ENCODE results near the gene OR52A1. TPM values are rescaled to one million over a fixed set of nuclear protein-coding genes. Genes with fewer than 3 reads are reported as not detected.

OR52A1 gene
- total RNA-seq, 3 donors from 2014 or later (not counting 1 experiment from before 2014, with no cell fraction given), result not detected

GRCh38 chr11:5124891-5125620 is 29.5 kb downstream of the OR52A1 start:
- ATAC-seq, result no peak
- H3K27me3 Mint-ChIP-seq (ENCODE audit: low read depth in 2 of 2), result peaks cover 0 to 18% of the 10 kb centered on the region in 2 donors
- H3K27ac Mint-ChIP-seq, result no peak overlapping the region
- intact Hi-C loops (cut with micrococcal nuclease), result loop anchor here (1.0 to 10.0 kb wide), 3 partner anchors 683 to 1227 kb away; partner anchors contain the start of genes OR52E5 and OR52N2
- TF ChIP-seq, protein P1, sequence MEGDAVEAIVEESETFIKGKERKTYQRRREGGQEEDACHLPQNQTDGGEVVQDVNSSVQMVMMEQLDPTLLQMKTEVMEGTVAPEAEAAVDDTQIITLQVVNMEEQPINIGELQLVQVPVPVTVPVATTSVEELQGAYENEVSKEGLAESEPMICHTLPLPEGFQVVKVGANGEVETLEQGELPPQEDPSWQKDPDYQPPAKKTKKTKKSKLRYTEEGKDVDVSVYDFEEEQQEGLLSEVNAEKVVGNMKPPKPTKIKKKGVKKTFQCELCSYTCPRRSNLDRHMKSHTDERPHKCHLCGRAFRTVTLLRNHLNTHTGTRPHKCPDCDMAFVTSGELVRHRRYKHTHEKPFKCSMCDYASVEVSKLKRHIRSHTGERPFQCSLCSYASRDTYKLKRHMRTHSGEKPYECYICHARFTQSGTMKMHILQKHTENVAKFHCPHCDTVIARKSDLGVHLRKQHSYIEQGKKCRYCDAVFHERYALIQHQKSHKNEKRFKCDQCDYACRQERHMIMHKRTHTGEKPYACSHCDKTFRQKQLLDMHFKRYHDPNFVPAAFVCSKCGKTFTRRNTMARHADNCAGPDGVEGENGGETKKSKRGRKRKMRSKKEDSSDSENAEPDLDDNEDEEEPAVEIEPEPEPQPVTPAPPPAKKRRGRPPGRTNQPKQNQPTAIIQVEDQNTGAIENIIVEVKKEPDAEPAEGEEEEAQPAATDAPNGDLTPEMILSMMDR (IDR thresholded peaks at IDR 0.05), result no peak
- no peaks in the 10 kb centered on the region for H3K36me3 Mint-ChIP-seq
- H3K9me3 Mint-ChIP-seq, result no peaks in the 10 kb centered on the region
- no peak for DNase-seq
- WGBS (ENCODE audit: insufficient coverage), result 87% methylated on average over 4 of the region's 4 CpGs
- H3K9me3 ChIP-seq (ENCODE audit: control insufficient read depth, insufficient read depth, low read length), result no peaks in the 10 kb centered on the region
- no peaks in the 10 kb centered on the region for H3K36me3 ChIP-seq (ENCODE audit: control insufficient read depth, insufficient read depth, low read length)
- H3K4me1 ChIP-seq (ENCODE audit: control insufficient read depth, insufficient read depth, low read length), result no peaks in the 10 kb centered on the region
- no peaks in the 10 kb centered on the region for H3K27me3 ChIP-seq (ENCODE audit: control insufficient read depth, insufficient read depth, low read length)
- H3K4me1 Mint-ChIP-seq, result peaks cover 0 to 5% of the 10 kb centered on the region in 2 donors
- no peak overlapping the region for H3K4me3 ChIP-seq (ENCODE audit: low read length)
- no peak overlapping the region for H3K27ac ChIP-seq (ENCODE audit: low read length)
- H3K4me3 Mint-ChIP-seq, result no peak overlapping the region

- no peaks in the 10 kb centered on the region for H3K4me1 ChIP-seq (ENCODE audit: control insufficient read depth, insufficient read depth, low read length)
- ATAC-seq, result peak; percentile 54 to 65 (median 59)
- no peaks in the 10 kb centered on the region for H3K27me3 ChIP-seq (ENCODE audit: control insufficient read depth, insufficient read depth, low read length)
- H3K27ac ChIP-seq (ENCODE audit: low read length), result no peak overlapping the region
- H3K27me3 Mint-ChIP-seq (ENCODE audit: low read depth in 2 of 2), result peaks cover 3 to 18% of the 10 kb centered on the region in 2 donors
- H3K4me3 ChIP-seq (ENCODE audit: low read length), result no peak overlapping the region
- H3K27ac Mint-ChIP-seq, result no peak overlapping the region
- TF ChIP-seq, protein P1 (IDR thresholded peaks at IDR 0.05), result peak; percentile 66
- no peaks in the 10 kb centered on the region for H3K9me3 Mint-ChIP-seq
- DNase-seq, result peak in 1 of 2 donors; percentile 64
- peaks cover 0 to 5% of the 10 kb centered on the region in 2 donors for H3K4me1 Mint-ChIP-seq
- no peaks in the 10 kb centered on the region for H3K36me3 ChIP-seq (ENCODE audit: control insufficient read depth, insufficient read depth, low read length)
- H3K36me3 Mint-ChIP-seq, result no peaks in the 10 kb centered on the region
- no peaks in the 10 kb centered on the region for H3K9me3 ChIP-seq (ENCODE audit: control insufficient read depth, insufficient read depth, low read length)
- intact Hi-C loops (cut with micrococcal nuclease), result loop anchor here (1.0 to 10.0 kb wide), 3 partner anchors 684 to 1228 kb away; partner anchors contain the start of genes OR52E5 and OR52N2
- 7% methylated on average over 3 of the region's 4 CpGs for WGBS (ENCODE audit: insufficient coverage)
- H3K4me3 Mint-ChIP-seq, result no peak overlapping the region
These were observed 30.6 kb downstream of the OR52A1 start for GRCh38 chr11:5123802-5124521.

- DNase-seq (no peak), ATAC-seq (no peak)
- Mint-ChIP-seq H3K9me3 (peaks cover under 1 to 3% of the 10 kb centered on the region in 2 donors), H3K27me3 (ENCODE audit: low read depth in 2 of 2) (peaks cover 13 to 14% of the 10 kb centered on the region in 2 donors), H3K27ac (no peak overlapping the region), H3K4me1 (peaks cover 0 to 1% of the 10 kb centered on the region in 2 donors), H3K36me3 (no peaks in the 10 kb centered on the region), H3K4me3 (no peak overlapping the region)
- no CpG with 5 or more reads among the region's 1 CpG for WGBS (ENCODE audit: insufficient coverage)
- TF ChIP-seq, protein P1 (IDR thresholded peaks at IDR 0.05), result no peak
- Histone ChIP-seq H3K4me1 (ENCODE audit: control insufficient read depth, insufficient read depth, low read length) (no peaks in the 10 kb centered on the region), H3K9me3 (ENCODE audit: control insufficient read depth, insufficient read depth, low read length) (no peaks in the 10 kb centered on the region), H3K27me3 (ENCODE audit: control insufficient read depth, insufficient read depth, low read length) (no peaks in the 10 kb centered on the region), H3K36me3 (ENCODE audit: control insufficient read depth, insufficient read depth, low read length) (no peaks in the 10 kb centered on the region), H3K4me3 (ENCODE audit: low read length) (no peak overlapping the region), H3K27ac (ENCODE audit: low read length) (no peak overlapping the region)
- intact Hi-C loops (cut with micrococcal nuclease), result no loop called here
These were observed 35.7 kb downstream of the OR52A1 start for GRCh38 chr11:5118893-5119292.

Data from natural killer cell (primary cell).